HG03175 (cell line): ENCODE measurements around the gene RNPEP.
"Not testable (repeated sequence)": the region's sequence is repeated elsewhere in the genome, so short reads cannot be mapped to it uniquely, and the experiment has no call there.

Experiments used
- ATAC-seq: cut with Tn5 transposase; IDR thresholded peaks from one replicate; pipeline ENCODE4 v1.9.1; 2021; ENCODE audit warnings: mild to moderate bottlenecking, moderate library complexity; ENCODE audit not compliant: unreplicated experiment

RNPEP gene

DNA sequence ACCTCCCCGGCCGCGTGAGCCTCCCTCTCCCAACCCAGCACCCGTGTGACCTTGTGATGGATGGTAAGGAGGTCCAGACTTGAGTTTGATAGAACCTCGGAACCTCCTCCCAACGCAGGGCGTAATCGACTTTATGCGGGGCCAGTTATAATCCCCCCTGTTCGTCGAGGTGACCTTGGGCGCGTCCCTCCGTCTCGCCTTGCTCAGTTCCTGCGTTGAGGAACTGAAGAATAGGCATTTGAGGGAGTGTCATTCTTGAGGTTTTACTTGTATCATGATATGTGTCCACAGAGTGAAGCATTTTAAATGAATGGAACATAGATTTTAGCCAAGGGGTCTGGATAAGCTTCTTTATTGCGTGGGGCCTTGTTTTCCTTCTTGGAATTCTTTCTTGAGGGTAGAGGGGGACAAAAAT lies 26.7 kb upstream of the RNPEP start:
- ATAC-seq = no peak

DNA sequence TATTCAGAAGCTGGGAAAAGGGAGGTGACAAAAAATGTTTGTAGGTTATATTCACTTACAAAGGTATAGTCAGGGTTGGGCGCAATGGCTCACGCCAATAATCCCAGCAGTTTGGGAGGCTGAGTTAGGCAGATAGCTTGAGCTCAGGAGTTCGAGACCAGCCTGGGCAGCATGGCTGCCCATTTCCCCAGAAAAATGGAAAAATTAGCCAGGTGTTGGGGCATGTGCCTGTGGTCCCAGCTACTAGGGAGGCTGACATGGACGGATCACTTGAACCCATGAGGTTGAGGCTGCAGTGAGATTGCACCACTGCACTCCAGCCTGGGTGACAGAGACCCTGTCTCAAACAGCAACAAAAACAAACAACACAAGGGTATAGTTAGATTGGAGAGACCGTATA lies 24.1 kb upstream of the RNPEP start:
- ATAC-seq = no peak

DNA sequence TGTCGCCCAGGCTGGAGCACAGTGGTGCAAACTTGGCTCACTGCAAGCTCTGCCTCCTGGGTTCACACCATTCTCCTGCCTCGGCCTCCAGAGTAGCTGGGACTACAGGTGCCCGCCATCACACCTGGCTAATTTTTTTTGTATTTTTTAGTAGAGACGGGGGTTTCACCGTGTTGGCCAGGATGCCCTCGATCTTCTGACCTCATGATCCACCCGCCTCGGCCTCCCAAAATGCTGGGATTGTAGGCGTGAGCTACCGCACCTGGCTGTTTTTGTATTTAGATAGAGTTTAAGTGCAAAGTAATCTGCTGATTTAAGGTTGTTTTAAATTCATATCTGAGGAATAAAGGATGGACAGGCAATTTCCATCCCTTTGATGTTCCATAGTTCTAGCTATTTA lies 20.1 kb upstream of the RNPEP start:
- ATAC-seq = not testable (repeated sequence)

DNA sequence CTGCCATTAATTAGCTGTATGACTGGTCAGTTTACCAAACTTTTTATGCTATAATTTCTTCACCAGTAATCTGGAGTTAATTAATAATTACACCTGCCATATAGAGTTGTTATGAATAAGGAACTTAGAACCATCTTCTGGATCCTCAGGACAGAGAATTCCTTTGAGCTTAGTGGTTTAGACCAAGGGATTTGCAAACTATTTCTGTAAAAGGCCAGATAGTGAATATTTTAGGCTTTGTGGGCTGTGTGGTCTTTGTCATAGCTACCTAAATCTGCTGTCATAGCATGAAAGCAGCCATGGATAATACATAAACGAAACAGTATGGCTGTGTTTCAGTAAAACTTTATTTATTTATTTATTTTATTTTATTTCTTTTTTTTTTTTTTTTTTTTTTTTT lies 18.2 kb upstream of the RNPEP start:
- ATAC-seq = no peak

DNA sequence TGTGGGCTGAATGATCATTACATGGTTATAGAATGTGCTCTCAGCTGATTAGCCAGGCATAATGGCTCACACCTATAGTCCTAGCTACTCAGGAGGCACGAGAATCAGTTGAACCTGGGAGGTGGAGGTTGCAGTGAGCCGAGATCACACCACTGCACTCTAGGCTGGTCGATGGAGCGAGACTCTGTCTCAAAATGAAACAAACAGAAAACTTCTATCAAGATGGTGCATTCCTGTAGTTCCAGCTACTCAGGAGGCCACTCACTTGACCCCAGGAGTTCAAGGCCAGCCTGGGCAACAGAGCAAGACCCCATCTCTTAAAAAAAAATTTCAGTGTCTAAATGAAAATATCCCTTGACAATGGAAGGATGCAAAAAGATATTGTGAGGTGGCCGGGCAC lies 16.3 kb upstream of the RNPEP start:
- no peak for ATAC-seq

DNA sequence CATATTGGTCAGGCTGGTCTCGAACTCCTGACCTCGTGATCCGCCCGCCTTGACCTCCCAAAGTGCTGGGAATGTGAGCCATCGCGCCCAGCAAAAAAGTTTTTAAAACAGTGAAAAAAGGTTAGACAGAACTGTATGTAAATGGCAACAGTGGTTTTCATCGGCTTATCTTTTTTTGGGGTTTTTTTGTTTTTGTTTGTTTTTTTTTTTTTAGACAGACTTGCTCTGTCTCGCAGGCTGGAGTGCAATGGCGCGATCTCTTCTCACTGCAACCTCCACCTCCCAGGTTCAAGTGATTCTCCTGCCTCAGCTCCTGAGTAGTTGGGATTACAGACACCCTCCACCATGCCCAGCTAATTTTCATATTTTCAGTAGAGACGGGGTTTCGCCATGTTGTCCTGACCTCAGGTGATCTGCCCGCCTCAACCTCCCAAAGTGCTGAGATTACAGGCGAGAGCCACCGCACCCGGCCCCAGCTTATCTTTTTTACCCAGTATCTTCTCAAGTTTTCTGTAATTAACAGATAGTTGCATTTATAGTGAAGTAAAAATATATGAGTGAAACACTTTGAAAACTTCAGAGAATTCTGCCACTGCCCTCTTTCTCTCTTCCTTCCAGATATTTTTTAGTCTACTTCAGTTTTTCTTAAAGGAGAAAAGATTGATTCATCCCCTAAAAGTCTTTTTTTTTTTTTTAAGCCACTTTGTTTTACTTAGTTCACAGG lies 14.1 kb upstream of the RNPEP start:
- no peak for ATAC-seq

DNA sequence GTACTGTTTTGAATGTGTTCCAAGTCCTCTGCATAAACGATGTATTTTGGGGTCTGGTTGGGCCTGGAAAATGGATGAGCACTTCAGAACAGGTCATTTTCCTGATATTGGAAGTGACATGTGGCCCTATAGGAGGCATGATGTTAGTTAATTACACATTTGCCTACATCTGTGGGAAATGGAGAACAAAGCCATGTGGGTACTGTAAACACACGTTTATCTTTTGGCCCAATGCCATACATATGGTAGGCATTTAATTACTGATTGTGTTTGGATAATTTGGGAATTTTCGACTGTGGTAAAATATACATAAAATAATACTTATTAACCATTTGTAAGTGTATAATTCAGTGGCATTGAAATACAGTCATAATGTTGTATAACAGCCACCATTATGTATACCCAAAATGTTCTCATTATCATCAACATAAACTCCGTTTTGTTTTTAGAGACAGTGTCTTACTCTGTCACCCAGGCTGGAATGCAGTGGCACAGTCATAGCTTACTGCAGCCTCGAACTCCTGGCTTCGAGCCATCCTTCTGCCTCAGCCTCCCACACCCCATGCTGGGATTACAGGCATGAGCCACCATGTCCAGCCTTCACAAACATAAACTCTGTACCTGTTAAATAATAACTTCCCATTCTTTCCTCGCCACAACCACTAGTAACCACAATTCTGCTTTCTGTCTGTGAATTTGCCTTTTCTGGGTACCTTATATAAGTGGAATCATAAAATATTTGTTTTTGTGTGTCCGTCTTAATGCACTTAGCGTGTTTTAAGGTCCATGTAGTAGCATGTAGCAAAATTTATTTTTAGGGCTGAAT lies 11.9 kb upstream of the RNPEP start:
- no peak for ATAC-seq

DNA sequence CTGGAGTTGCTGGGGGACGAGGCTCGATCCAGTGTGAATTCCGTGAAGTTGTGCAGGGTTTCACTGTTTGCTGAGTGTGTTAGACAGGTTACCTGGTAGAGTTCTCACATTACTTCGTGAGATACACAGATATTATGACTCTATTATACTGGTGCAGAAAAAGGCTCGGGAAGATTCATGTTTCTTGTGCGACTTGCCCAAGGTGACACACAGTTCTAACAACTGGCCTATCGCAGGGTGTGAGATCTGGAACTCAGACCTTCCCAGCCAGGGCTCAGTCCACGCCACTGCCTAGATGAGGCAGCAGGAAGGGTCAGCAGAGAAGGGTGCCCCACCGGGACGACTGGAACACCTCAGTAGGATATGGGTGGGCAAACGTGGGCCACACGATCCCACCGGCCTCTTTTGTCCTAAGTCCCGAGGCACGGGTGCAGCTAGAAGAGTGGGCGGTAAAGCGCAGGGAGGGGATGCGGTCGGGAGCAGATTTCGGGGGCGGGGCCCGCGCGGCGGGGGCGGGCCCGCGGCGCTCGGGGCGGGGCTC lies 296 bp upstream of the RNPEP start:
- no peak for ATAC-seq

DNA sequence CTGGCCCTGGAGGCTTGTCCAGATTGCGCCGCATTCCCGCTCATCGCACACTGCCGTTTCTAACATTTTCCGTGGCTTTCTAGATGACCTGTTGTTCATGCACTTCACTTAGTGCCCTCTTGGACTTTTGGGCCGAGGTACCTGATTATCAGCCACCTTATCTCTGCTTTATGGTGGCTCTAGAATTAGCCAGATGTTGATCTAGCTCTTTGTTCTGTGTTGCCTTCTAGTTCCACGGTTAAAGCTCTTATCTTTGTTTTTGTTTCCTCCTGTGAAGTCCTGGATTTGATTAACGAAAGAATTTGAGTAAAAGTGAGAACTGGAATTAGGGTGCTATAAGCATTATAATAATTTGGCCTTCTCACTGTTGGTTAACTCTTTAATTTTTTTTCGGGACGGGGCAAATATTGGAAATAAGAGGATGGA lies 945 bp downstream of the RNPEP start:
- ATAC-seq = peak; percentile 34

DNA sequence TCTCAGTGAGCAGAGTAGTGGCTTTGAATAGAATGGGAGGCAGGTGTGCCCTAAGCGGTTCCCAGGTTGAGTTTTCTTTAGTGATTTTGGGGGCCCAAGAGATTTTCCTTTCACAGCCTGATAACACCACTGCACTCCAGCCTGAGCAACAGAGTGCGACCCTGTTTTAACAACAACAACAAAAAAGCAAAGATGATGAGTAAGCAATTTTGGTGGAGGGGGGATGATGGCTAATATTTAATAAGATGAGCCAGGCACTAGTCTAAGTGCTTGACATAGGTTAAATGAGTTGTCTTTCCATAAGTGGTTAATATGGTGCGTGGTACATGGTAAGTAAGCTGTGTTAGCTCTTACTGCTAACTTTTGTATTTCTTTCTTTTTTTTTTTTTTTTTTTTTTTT lies 2.0 kb downstream of the RNPEP start:
- ATAC-seq = no peak

DNA sequence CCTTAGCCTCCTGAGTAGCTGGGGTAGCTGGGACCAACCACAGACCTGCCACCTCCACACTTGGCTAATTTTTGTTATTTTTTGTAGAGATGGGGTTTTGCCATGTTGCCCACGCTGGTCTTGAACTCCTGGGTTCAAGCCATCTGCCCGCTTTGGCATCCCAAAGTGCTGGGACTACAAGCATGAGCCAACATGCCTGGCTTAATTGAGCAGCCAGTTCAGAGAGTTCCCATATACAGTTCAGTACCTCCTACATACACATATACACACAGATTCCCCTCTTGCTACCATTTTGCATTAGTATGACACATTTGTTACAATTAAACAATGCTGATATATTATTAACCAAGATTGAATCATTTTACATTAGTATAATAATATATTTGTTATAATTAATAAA lies 2.9 kb downstream of the RNPEP start:
- ATAC-seq = no peak

DNA sequence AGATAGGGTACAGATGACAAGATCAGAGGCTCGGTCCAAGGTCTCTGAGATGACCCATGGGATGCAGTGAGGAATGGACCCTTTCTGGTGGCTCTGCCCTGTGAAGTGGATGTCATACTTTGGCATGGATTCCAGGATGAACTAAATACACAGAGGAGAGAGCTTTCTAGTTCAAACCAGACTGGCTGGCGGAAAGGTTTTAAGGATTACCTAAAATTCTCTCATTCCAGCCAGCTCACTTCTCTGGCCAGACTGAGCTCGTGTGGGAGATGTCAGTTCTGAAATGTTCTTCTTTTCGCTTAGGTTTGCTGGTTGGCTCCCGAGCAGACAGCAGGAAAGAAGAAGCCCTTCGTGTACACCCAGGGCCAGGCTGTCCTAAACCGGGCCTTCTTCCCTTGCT lies 6.2 kb downstream of the RNPEP start:
- no peak for ATAC-seq

DNA sequence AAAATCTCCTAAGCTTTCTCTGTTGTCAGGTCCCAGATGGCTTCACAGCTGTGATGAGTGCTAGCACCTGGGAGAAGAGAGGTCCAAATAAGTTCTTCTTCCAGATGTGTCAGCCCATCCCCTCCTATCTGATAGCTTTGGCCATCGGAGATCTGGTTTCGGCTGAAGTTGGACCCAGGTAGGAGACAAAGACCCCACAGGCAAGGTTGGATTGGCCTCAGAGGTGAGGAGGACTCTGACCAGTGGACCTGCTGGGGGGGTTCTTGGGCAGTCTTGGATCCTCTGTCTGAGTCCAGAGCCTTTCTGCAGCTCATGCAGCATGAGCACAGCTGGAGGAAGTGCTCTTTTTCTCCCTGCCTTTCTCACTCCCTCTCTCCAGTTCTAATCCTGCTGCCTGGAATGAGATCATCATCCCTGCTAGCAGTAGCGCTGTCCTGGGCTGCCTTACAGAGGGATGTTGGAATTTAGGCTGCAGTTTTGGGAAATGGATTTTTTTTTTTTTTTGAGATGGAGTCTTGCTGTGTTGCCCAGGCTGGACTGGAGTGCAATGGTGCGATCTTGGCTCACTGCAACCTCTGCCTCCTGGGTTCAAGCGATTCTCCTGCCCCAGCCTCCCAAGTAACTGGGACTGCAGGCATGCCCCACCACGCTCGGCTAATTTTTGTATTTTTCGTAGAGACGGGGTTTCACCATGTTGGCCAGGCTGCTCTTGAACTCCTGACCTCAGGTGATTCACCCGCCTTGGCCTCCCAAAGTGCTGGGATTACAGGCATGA lies 7.1 kb downstream of the RNPEP start:
- ATAC-seq = no peak

DNA sequence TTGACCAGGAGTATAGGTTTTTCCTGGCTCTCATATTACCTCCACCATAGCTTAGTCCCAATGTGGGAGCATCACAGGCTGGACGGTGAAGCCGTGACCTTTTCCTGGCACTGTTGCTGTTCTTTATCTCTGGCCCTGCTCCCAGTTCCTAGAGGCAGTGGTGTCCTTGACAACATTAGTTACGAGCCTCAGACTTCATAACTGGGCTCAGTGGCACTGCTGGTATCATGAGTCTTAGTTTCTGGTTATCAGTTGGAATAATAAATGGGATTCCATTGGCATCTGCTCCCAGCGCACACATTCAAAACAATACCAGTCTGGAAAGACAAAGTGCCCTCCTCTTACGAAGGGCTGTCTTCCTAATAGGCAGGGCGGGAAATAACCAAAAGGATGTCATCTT lies 8.0 kb downstream of the RNPEP start:
- no peak for ATAC-seq

DNA sequence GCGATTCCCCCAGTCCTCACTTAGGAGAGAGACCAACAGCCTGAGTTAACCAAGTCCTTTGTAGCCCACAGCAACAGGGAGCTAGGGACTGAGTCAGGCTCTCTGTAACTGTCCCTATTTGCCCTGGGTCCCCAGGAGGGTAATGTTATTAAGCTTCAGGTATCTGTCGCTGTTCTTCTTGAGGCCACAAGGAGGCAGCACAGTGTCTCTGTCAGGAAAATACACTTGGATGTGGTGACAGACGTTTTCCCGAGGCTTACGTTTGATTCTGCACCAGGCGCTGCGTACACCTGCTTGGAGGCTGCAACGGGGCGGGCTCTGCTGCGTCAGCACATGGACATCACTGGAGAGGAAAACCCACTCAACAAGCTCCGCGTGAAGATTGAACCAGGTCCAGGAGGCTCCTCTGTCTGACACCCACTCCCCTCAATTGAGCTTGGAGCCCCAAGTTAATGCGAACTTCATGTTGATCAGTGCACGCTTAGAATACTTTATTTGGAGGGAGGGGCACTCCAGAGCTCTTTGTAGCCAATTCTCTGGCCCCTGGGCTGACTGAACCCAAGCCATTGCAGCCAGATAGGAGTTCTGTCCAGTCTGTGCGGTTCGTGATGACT lies 17.3 kb downstream of the RNPEP start:
- no peak for ATAC-seq

DNA sequence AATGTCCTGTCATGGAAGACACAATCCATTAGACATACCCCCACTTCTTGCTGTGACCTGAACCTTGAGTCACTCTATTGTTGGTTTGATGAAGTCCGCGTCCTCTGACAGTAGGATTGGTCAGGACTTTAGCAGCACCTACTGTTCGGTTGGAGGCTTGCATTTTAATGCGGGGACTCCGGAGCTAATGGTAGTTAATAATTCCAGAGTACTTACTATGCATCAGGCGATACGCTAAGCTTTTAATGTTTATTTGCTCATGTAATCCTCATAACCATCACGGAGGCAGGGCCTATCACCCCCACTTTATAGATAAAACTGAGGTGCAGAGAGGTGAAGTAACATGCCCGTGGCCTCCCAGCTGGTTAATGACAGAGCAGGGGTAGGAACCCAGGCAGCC lies 20.1 kb downstream of the RNPEP start:
- no peak for ATAC-seq

DNA sequence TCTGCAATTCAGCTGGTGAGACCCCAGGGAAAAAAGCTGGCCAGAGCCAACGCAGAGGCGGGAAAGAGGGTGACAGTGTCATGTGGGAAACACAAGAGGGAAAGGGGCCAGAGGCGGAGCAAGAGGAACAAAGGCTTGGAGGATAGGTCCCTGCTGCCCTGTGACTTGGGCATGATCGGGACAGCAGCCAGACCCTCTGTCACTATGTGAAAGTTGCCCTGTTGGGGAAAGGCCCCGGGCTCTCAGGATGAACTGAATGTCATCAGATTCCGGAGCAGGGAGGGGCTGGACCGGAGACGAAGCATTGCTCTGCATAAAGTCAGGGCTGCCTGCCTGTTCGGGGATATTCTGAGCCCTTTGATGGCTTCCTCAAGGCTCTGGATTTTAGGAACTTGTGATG lies 22.3 kb downstream of the RNPEP start:
- no peak for ATAC-seq

DNA sequence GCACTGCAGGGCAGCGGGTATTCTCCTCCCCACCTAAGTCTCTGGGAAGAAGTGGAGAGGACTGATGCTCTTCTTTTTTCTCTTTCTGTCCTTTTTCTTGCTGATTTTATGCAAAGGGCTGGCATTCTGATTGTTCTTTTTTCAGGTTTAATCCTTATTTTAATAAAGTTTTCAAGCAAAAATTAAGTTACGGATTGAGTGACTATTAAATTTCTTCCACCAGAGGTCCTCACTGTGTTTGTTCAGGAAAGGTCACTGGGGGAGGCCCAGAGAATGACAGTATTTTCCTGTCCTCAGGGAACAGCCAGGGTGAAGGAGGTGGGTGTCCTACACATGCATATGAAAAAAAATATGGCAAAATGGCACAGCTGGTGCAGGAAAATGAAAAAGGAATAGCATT lies 23.5 kb downstream of the RNPEP start:
- no peak for ATAC-seq

DNA sequence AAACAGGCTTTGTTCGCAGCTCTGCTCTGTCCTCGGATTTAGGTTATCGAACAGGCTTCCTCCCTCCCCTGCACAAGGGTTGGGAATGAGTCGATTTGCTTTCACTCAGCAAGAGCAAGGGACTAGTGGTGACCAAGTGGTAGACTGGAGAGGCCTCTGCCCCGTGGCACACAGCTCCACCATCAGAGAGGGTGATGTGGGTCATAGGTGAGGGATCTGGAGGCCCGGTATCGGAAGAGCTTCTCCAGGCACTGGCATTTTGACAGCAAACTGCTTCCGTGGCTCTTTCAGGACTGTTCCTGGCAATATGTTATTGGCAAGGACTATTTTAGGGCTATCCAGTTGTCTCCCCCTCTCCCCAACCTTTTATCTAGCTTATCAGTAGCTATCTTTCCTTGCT lies 24.9 kb downstream of the RNPEP start:
- ATAC-seq = no peak

DNA sequence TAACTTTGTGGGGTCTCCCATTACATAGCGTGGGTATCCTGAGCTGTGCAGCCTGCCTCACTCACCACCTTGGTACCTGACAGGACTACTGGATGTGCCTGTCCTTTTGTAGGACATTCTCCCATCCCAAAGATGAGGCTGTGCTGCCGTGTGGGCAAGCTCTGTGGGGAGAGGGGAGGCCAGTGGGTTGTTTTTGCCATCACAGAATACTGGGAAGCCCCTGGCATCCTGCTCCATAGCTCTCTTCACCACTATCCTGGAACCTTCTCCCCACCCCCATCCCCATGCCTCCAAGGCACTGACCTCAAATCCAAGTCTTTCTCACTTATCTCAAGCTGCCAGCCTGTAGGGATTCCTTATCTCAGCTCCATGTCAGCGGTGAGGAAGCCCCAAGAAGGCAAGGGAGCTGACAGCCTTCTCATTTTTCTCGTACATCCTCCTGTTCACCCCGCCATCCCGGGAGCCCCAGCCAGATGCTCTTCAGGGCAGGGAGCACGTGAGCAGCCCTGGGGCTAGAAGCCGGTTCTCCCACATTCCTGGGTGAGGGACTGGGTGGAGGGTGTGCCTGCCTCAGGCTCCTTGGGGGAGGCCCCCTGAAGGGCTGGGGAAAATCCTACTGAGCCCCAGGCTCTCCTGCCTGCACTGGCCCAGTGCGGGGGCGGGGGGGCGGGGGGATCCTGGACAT lies 25.5 kb downstream of the RNPEP start:
- no peak for ATAC-seq
